Mammary epithelial cell (primary cell): Measurements from ENCODE around the gene PUS1.

Source experiments
- CTCF ChIP-seq, 2 donors: IDR thresholded peaks in 1 of 2; conservative IDR thresholded peaks in 1 of 2; 2 replicates each; pipeline ENCODE4 v1.5.1; 2011 to 2012; ENCODE audit warnings: inconsistent platforms in 2 of 2, low read length in 2 of 2, mild to moderate bottlenecking in 2 of 2, control low read depth in 1 of 2, low read depth in 1 of 2; ENCODE audit not compliant: insufficient read depth in 1 of 2; ENCODE audit errors: extremely low read depth in 1 of 2
- EZH2 ChIP-seq: IDR thresholded peaks from 2 replicates; pipeline ENCODE4 v1.6.1; 2012; ENCODE audit warnings: low read length, inconsistent platforms, borderline replicate concordance

- TF ChIP-seq CTCF (conservative IDR thresholded peaks at IDR 0.05 in 1 of 2, IDR thresholded peaks at IDR 0.05 in 1 of 2; ENCODE audit: extremely low read depth in 1 of 2, insufficient read depth in 1 of 2, low read depth in 1 of 2, low read length in 2 of 2) = no peak
- no peak for TF ChIP-seq EZH2
Measured at GRCh38 chr12:131981388-131981787, 52.3 kb downstream of the PUS1 start.
